ENCODE measurements around the gene FBXO38.

The FBXO38 gene

DNA sequence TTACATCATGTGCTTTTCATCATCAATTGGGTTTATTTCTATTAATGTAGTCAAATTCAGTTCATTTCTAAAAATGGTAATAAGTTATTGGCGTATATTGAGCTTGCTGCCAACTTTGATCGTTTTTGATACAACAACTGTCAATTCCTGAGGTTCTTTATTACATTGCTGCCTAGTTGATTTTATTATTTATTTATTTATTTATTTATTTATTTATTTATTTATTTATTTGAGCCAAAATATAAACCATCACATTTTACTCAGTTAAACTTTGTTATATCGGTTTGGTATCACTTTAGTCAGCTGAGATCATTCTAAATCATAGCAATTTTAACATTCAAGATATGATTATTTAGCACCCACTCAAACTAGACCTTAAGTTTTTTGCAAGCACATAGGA, 100.0 kb downstream of the FBXO38 start:
- Mint-ChIP-seq H3K27ac (no peak overlapping the region), H3K4me3 (no peak overlapping the region), H3K27me3 (ENCODE audit: low read depth) (peaks cover 9% of the 10 kb centered on the region), H3K36me3 (ENCODE audit: low read depth) (no peaks in the 10 kb centered on the region), H3K9me3 (no peaks in the 10 kb centered on the region), H3K4me1 (no peaks in the 10 kb centered on the region)
- TF ChIP-seq, protein P1, sequence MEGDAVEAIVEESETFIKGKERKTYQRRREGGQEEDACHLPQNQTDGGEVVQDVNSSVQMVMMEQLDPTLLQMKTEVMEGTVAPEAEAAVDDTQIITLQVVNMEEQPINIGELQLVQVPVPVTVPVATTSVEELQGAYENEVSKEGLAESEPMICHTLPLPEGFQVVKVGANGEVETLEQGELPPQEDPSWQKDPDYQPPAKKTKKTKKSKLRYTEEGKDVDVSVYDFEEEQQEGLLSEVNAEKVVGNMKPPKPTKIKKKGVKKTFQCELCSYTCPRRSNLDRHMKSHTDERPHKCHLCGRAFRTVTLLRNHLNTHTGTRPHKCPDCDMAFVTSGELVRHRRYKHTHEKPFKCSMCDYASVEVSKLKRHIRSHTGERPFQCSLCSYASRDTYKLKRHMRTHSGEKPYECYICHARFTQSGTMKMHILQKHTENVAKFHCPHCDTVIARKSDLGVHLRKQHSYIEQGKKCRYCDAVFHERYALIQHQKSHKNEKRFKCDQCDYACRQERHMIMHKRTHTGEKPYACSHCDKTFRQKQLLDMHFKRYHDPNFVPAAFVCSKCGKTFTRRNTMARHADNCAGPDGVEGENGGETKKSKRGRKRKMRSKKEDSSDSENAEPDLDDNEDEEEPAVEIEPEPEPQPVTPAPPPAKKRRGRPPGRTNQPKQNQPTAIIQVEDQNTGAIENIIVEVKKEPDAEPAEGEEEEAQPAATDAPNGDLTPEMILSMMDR (IDR thresholded peaks at IDR 0.05; ENCODE audit: unreplicated experiment in 3 of 3): no peak

- Mint-ChIP-seq H3K27me3 (ENCODE audit: low read depth) (peaks cover 9% of the 10 kb centered on the region), H3K9me3 (no peaks in the 10 kb centered on the region), H3K36me3 (ENCODE audit: low read depth) (no peaks in the 10 kb centered on the region), H3K4me1 (no peaks in the 10 kb centered on the region), H3K4me3 (no peak overlapping the region), H3K27ac (no peak overlapping the region)
- TF ChIP-seq, protein P1 (IDR thresholded peaks at IDR 0.05; ENCODE audit: unreplicated experiment in 3 of 3): no peak
Observed at GRCh38 chr5:148484651-148485050, 100.9 kb downstream of the FBXO38 start.

DNA sequence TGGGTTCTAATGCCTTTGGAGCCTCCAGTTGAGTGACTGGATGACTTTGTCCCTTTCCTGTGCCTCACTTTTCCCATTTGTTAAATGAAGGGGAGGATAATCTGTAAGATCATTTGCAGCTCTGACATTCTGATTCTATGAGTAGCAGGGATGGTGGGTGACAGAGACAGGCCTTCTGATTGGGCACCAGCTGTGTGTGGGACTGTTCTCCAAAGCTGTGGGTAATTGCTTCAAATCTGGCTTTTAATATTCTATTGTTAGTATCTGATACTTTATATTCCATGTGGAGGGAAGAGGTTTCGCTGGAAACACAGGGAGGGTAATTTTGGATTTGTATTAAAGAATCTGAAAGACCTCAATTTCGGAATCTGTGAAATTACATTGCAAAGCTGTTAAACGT, 102.7 kb downstream of the FBXO38 start:
- Mint-ChIP-seq H3K27ac (no peak overlapping the region), H3K27me3 (ENCODE audit: low read depth) (peaks cover 9% of the 10 kb centered on the region), H3K4me3 (no peak overlapping the region), H3K36me3 (ENCODE audit: low read depth) (no peaks in the 10 kb centered on the region), H3K4me1 (no peaks in the 10 kb centered on the region), H3K9me3 (no peaks in the 10 kb centered on the region)
- TF ChIP-seq, protein P1 (IDR thresholded peaks at IDR 0.05; ENCODE audit: unreplicated experiment in 3 of 3): no peak

- H3K36me3 Mint-ChIP-seq (ENCODE audit: low read depth): no peaks in the 10 kb centered on the region
- H3K27me3 Mint-ChIP-seq (ENCODE audit: low read depth): peaks cover 9% of the 10 kb centered on the region
- H3K27ac Mint-ChIP-seq: no peak overlapping the region
- TF ChIP-seq, protein P1 (IDR thresholded peaks at IDR 0.05; ENCODE audit: unreplicated experiment in 3 of 3): no peak
- H3K4me3 Mint-ChIP-seq: no peak overlapping the region
- no peaks in the 10 kb centered on the region for H3K4me1 Mint-ChIP-seq
- no peaks in the 10 kb centered on the region for H3K9me3 Mint-ChIP-seq
Observed at GRCh38 chr5:148488757-148489156, 105.0 kb downstream of the FBXO38 start.

- Mint-ChIP-seq H3K4me3 (no peak overlapping the region), H3K9me3 (no peaks in the 10 kb centered on the region), H3K36me3 (ENCODE audit: low read depth) (no peaks in the 10 kb centered on the region), H3K27ac (no peak overlapping the region), H3K4me1 (no peaks in the 10 kb centered on the region), H3K27me3 (ENCODE audit: low read depth) (peaks cover 9% of the 10 kb centered on the region)
- TF ChIP-seq, protein P1 (IDR thresholded peaks at IDR 0.05; ENCODE audit: unreplicated experiment in 3 of 3): no peak
Observed at GRCh38 chr5:148491015-148491792, 107.4 kb downstream of the FBXO38 start.

GRCh38 chr5:148491793-148492184, 108.0 kb downstream of the FBXO38 start:
- no peaks in the 10 kb centered on the region for H3K36me3 Mint-ChIP-seq (ENCODE audit: low read depth)
- H3K4me1 Mint-ChIP-seq: no peaks in the 10 kb centered on the region
- H3K4me3 Mint-ChIP-seq: no peak overlapping the region
- no peak overlapping the region for H3K27ac Mint-ChIP-seq
- TF ChIP-seq, protein P1 (IDR thresholded peaks at IDR 0.05; ENCODE audit: unreplicated experiment in 3 of 3): no peak
- no peaks in the 10 kb centered on the region for H3K9me3 Mint-ChIP-seq
- peaks cover 5% of the 10 kb centered on the region for H3K27me3 Mint-ChIP-seq (ENCODE audit: low read depth)
